Left ventricle myocardium superior (tissue), 1 donor: ENCODE data around the gene NLGN1. TPM values are rescaled to one million over a fixed set of nuclear protein-coding genes. Genes with fewer than 3 reads are reported as not detected.

Experiments used
- ATAC-seq: fragments of 200-7000 bp; cut with Tn5 transposase; one replicate; pipeline ENCODE4 v1.9.1; 2020; ENCODE audit warnings: mild to moderate bottlenecking, moderate library complexity
- DNase-seq: peaks from one replicate; pipeline ENCODE4 v3.0.0-alpha.2; 2020
- intact Hi-C: fragments of 100-400 bp; cut with micrococcal nuclease; formaldehyde crosslinking; loops from one replicate; pipeline ENCODE4 v1.11.0; 2022
- total RNA-seq: library from RNA; stranded (reverse); fragmentation: NEBNext Ultra II Directional; extraction: Animal tissue kit (Norgen Biotek cat#: 25700); gene quantifications from one replicate; pipeline ENCODE4 v1.2.1, GENCODE V29; 2021
- donor health status: DM: no; HTN: yes; CAD: no; lungs with severe emphysema.

Gene NLGN1
- total RNA-seq, 1 donor from 2014 or later = 10.5 TPM

DNA sequence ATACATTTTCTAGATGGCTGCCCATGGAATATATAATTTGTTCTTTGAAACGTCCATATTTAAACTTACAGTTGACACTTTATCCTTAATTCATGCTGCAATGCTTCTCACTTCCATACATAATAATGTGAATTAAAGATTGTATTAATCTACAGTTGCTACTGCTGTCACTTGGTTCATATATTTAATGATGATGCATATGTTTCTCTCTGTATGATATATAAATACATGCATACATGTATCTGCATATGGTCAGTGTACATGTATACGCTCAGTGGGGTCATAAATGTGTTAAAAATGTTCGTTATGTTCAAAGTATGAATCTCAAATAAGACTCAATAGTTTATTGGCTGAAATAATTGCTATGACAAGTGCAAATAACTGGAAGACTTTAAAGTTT lies 382.5 kb downstream of the NLGN1 start:
- intact Hi-C loops = no loop called here
- DNase-seq (no peak), ATAC-seq (no peak)

DNA sequence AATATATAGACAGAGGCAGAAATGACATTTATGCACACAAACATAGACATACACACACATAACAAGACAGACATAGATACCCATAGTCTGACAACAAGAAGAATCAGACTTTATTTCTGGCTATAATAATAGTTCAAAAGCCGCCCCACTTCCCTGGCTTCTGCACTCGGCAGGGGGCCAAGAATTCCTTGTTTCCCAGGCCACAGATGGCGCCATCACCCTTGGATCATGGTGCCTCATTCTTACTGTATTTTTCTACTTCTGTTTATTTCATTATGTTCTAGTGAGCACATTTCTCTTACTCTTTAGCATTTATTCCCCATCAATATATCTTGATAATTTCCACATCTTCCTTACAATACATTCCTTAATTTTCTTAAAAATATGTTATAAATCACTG lies 387.5 kb downstream of the NLGN1 start:
- intact Hi-C loops = no loop called here
- DNase-seq (no peak), ATAC-seq (no peak)

DNA sequence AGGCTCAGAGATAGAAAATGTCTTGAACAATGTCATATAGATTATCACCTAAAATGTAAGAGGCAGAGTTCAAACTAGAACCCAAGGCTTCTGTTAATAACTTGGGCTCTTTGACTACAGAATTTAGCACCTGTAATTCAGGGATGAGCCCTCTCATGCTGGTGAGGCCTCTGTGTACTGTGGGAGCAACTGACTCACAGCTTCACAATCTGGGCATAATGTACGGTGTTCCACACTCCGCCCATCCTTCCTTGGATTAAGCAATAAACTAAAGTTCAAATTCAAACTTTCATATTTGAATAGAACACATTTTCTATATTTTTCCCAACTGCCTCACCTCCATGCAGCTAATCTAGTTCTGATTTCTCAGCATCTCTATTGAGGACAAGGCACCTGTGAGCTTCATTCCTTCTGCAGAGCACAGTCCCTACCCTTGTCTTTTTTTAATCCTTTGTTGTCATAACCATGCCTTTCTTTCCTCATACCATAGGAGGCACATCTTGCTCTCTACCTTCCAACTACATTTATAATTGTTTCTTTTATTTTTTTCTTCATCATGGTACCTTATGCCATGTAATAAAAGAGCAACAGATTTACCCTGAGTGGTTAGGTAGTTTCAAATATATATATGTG lies 392.1 kb downstream of the NLGN1 start:
- DNase-seq = no peak
- intact Hi-C loops = no loop called here

DNA sequence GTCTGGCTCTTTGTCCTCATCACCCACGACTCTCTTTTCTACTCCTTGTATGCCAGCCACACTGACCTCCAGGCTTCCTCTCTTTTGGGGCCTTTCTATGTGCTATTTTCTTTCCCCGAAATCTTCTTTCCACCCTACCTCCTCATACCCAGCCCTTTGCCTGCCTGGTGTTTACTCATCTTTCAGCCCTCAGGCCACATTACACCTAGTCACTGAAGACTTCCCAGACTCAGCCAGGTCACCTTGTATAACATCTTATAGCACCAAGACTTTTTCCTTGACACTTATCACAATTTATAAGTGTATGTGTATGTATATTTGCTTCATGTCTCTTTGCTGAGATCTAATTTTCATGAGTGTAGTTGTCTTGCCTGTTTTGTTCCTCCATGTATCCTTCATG lies 396.4 kb downstream of the NLGN1 start:
- DNase-seq = no peak
- ATAC-seq = no peak

More for the DNA sequence above, 392.1 kb downstream of the NLGN1 start:
- no peak for ATAC-seq

DNA sequence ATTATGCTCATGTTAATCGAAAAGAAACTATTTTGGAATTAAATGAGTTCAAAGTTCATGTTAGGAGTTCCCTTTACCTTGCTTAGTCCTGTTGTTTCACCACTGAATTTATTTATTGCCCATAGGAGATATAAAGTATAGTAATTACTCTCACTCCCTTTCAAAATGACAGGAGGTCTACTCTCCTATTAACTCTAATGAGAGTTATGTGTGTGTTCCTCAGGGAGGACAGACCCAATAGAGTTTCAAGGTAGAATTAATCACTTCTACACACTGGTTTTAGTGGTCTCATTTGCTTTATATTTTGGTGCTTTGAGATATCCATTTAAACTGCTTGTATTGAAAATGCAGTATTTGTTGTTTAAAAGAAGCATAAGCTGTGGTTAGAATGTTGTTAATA lies 398.9 kb downstream of the NLGN1 start:
- intact Hi-C loops = no loop called here
- ATAC-seq = no peak
- DNase-seq = no peak

More for the DNA sequence above, 396.4 kb downstream of the NLGN1 start:
- intact Hi-C loops = no loop called here

DNA sequence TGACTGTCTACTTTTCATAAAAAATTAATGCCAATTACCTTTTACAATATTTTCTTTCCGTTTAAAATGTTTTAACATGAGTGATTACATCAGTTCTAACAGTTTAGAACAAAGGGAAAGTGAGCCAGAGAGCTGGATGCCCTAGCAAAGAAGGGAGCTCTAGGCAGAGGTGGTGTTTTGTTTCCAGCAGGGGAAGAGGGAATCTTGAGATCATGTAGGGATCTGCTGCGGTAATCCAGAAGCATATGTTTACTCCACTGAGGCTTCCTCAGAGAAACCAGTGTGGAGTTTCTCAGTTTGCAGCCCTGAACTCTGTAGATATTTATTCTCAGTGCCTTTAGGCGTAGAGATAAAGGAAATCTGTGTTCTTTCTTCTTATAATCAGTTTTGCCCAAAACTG lies 399.3 kb downstream of the NLGN1 start:
- intact Hi-C loops = no loop called here
- DNase-seq (no peak), ATAC-seq (no peak)

DNA sequence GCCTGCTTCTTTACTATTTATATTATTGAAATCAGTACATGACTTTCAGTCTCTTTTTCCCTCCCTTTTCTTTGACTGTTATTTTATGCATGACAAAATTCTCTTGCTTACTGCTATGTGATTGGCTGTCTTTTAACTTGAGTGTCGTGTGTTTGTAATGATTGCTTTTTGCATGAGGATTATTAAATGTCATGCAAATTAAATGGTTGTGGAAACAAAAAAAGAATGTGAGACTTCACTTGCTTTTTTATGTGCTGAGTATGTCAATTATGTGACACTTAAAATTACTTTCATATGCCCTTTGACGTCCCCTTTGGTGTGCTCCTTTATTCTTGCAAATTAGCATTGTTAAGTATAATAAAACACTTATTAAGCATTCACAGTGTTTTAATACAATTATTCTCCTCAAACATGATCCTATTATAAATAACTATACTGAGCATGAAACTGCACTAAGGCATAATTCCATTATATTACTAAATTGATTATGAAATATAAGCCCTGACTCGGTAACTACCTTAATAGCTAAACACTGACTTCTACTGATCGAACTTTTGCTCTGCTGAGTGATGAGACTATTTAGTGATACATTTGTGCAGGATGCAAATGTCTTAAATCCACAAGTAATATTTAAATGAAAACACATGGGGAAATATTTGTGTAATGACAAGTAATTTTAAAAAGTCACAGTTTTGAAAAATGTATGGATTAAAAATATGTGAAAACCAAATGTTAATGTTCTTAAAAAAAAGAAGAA lies 401.7 kb downstream of the NLGN1 start:
- intact Hi-C loops = no loop called here
- ATAC-seq (no peak), DNase-seq (no peak)

DNA sequence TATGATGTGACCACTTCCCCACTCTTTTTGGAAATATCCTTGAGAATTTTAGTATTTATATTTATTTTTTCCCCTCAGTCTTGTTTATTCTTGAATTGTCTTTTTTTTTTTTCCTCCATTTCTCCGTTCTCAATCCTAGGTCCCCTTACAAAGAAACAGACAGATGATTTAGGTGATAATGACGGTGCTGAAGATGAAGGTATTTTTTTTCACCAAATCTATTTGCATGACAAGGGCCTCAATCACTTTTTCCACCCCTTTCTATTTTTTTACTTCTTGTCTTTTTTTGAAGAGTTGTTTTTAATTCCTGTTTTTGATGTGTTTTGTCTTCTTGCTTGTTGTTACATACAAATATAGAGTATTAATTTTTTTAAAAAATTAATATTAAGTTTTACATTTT lies 402.6 kb downstream of the NLGN1 start:
- intact Hi-C loops = no loop called here
- ATAC-seq (no peak), DNase-seq (no peak)

DNA sequence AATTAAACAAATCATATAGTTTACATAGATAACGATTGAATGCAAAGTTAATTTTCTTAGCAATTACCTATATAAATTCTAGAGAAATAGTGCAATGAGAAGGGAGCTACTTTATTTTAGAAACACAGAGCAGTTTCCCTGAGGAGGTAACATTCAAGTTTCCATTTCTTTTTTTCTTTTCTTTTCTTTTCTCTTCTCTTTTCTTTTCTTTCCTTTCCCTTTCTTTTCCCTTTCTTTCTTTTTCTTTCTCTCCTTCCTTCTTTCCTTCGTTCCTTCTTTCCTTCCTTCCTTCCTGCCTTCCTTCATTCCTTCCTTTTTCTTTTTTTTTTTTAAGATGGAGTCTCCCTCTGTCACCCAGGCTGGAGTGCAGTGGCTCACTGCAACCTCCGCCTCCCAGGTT lies 417.3 kb downstream of the NLGN1 start:
- ATAC-seq (no peak), DNase-seq (no peak)
- intact Hi-C loops = no loop called here

DNA sequence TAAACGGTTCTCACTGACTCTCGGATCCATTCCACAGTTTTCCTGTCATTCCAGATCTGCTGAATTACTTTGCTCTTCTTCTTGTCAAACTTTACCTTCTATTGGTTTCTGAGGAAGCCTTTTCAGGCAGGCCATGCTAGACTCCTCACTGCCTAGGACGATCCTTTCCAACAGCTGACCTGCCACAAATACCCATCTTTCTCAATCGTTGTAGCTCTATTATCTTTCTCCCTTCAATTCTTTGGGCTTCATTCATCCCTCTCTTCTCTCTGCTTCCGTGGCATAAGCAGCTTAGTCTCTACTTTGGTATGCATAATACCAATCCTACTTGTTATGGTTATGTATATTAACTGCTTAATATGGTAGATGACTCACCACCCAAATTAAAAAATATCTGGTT lies 421.8 kb downstream of the NLGN1 start:
- ATAC-seq = no peak
- DNase-seq = no peak
- intact Hi-C loops = no loop called here

DNA sequence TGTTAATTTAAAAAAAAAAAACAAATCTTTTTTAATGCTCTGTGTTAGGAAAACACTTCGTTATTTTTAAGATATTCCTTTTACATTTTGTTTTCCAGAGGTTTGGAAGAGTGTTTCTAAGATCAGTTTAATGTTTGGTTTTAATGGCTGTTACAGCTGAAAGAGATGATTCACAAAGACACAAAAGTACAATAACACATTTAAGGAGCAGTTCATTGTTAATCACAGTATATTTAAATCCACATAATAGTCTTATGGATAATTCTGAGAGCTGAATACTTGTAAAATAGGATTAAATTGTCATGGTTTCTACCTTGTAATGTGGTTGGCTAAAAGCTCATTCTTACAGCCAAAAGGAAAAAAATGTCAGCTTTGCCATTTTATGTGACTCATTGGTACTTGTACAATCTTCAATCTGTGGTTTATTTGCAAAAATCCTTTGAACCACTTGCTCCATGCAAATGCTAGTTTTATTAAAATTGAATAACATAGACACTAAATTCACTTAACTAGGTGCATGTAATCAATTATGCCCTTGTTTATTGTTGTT lies 426.4 kb downstream of the NLGN1 start:
- intact Hi-C loops = no loop called here
- ATAC-seq (no peak), DNase-seq (no peak)

DNA sequence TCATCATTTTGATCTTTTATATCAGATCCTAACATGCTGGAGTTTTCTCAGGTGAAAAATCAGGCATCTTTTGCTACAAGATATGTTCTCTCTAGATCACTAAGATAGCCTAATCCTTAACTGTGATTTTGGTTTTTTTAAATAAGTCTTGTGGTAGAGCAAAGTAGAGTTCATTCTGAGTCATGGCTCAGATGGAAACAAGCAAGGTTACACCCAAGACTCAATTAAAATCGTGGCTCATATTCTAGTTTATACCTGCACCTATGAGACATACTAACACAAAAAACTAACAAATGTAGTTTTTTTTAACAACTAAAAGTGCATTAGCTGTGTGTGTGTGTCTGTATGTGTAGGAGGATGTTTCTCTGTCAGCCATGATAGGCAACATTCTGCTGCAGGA lies 428.2 kb downstream of the NLGN1 start:
- intact Hi-C loops = no loop called here
- ATAC-seq = no peak
- DNase-seq = no peak

DNA sequence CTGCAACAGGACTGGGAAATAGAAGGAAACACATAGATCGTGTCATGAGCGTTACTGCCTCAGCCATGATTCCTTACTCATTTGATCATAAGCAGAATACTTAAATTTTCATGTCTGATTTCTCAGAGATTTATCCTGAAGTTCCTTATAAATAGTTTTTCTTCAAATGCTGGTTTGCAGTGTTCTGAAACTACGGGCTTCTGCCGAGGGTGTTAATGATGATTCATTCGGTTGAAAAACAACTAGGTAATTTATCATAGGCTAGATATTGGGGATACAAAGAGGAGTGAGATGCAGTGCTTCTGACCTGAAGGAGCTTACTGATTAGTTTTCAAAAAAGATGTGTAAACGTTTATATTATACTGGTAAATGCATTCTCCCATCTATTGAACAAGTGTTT lies 428.9 kb downstream of the NLGN1 start:
- ATAC-seq (no peak), DNase-seq (no peak)
- intact Hi-C loops = no loop called here

DNA sequence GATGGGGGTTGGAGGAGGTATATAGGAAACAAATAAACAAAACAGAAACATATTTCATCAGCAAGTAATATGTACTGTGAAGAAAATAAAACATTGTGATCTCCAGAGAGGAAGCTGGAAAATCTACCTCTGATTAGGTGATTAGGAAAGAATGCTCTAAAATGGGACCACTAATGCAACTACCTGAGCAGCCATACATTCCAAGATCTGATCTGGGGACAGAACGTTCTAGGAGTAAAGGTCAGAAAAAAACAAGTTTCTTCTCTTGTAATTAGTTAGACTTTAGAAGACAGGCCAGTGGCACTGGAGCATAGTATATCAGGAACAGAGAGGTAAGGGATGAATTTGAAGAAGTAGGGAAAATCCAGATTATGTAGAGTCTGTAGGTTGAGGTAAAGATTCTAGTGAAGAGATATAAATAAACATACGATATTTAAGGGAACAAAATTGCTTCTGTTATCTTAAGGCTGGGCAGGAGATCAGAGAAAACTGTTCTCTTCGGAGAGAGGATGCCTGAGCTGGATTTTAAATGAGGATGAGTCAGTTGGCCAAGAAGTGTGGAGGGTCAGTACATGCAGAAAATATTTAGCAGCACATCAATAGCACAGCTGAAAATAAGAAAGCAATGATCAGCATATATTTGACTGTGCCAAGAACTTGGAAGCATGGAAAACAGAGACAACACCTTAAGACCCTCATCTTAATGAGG lies 429.5 kb downstream of the NLGN1 start:
- DNase-seq (no peak), ATAC-seq (no peak)
- intact Hi-C loops = no loop called here

DNA sequence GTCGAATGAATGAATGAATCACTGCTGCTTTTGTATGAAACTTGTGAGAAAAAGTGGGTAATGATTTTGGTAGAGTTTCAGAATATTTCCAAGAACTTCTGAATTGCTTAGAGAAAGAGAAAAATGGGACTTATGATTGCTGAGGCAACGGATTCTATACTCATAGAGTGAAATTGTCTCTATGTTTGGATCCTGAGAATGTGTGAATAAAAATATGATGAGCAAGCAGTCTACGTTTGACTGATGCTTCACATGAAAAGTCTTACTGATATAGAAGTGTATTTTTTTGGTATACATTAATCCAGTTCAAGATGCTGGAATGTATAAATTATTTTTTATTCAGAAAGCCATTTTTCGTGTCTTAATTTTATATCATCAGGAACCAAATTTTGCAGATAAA lies 441.1 kb downstream of the NLGN1 start:
- intact Hi-C loops = no loop called here

DNA sequence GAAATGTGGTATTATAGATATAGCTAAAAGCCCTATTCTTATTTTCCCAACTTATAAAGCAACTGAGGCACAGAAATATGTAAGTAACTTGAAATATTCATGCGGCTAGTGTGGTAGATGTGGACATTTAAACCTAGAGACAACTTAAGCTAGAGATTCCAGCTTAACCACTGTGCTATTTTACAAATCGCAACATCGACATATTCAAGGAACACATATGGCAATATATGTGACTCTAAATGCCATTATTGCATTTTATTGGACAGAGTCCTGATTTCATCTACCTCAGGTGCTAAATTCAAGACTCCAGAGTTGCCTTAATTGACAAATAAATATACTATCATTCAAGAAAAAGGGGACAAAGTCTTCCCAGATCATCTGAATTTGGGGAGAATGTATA lies 442.3 kb downstream of the NLGN1 start:
- intact Hi-C loops = no loop called here
- ATAC-seq = no peak
- no peak for DNase-seq

More for the DNA sequence above, 441.1 kb downstream of the NLGN1 start:
- DNase-seq (no peak), ATAC-seq (no peak)

DNA sequence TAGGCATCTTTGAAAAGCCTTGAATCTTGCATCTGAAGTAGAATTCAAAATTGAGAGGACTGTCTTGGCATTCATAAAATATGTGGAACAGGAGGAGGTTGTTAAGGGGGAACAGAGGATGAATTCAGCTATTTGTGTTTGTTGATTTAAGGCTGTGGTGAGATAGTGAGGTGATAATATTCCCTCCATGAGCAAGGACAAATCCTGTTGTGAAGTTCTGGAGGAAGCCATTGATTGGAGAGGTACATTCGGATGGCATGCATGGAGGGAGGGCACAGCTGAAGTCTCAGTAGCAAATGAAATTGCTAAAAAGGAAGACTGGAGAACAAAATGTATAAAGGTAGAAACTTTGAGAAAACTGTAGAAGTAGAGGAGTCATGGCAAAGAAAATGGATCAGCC lies 443.8 kb downstream of the NLGN1 start:
- intact Hi-C loops = no loop called here

DNA sequence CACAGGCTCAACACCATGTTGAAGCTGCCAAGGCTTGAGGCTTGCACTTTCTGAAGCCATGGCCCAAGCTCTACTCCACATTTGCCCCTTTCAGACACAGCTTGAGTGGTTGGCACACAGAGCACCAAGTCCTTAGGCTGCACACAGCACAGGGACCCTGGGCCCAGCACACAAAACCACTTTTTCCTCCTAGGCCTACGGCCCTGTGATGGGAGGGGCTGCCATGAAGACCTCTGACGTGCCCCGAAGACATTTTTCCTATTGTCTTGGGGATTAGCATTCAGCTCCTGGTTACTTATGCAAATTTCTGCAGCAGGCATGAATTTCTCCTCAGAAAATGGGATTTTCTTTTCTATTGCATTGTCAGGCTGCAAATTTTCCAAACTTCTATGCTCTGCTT lies 445.5 kb downstream of the NLGN1 start:
- intact Hi-C loops = no loop called here

More for the DNA sequence above, 443.8 kb downstream of the NLGN1 start:
- ATAC-seq (no peak), DNase-seq (no peak)

DNA sequence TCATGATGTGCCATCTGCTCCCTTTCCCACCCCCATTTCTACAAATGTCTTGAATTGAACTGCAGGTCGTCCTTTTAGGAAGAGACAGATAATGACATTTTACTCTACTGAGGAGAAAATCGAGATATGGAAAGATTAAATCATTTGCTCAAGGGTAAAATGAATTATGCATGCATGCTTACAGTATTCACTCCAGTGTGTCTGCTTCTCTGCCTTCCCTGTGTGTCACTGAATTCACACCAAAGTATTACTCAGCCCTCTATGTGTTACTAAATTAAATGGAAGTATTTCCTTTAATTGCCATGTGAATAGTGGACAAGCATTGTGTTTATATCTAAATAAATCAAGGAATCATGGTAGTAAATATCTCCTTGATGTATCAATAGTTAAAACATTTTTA lies 449.0 kb downstream of the NLGN1 start:
- no peak for ATAC-seq
- intact Hi-C loops = no loop called here

More for the DNA sequence above, 445.5 kb downstream of the NLGN1 start:
- DNase-seq (no peak), ATAC-seq (no peak)

DNA sequence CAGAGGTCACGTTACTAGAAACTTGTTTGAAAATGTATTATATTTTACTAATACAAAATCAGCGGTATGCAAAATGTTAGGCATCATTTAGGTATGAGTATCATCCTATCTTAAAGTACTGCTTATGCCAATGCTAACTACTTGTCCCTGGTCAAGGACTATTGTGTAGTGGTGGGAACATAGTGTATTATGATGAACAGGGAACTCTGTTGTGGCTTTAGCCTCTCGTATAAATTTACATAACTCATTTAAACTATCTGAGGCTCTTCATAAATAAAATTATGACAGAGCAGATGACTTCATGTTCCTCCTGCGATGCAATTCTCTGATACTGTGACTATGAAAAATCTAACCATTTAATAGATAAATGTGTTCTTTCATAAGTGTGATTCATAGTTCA lies 451.9 kb downstream of the NLGN1 start:
- no peak for ATAC-seq
- no peak for DNase-seq
- intact Hi-C loops = no loop called here

More for the DNA sequence above, 449.0 kb downstream of the NLGN1 start:
- no peak for DNase-seq
